A549 treated with Hydrocortisone at 1 μM for 4 hours (cell line): ENCODE data around the gene ZNF726. TPM values are rescaled to one million over a fixed set of nuclear protein-coding genes. Genes with fewer than 3 reads are reported as not detected.

Experiments
- total RNA-seq: library from RNA; stranded (reverse); fragments of 200-300 nt; extraction: Qiagen RNA extraction; gene quantifications from 5 replicates; pipeline ENCODE4 v1.2.3, GENCODE V29; 2022

The ZNF726 gene
- 0.39 to 0.61 TPM (median 0.59 TPM) in 5 replicates for total RNA-seq

DNA sequence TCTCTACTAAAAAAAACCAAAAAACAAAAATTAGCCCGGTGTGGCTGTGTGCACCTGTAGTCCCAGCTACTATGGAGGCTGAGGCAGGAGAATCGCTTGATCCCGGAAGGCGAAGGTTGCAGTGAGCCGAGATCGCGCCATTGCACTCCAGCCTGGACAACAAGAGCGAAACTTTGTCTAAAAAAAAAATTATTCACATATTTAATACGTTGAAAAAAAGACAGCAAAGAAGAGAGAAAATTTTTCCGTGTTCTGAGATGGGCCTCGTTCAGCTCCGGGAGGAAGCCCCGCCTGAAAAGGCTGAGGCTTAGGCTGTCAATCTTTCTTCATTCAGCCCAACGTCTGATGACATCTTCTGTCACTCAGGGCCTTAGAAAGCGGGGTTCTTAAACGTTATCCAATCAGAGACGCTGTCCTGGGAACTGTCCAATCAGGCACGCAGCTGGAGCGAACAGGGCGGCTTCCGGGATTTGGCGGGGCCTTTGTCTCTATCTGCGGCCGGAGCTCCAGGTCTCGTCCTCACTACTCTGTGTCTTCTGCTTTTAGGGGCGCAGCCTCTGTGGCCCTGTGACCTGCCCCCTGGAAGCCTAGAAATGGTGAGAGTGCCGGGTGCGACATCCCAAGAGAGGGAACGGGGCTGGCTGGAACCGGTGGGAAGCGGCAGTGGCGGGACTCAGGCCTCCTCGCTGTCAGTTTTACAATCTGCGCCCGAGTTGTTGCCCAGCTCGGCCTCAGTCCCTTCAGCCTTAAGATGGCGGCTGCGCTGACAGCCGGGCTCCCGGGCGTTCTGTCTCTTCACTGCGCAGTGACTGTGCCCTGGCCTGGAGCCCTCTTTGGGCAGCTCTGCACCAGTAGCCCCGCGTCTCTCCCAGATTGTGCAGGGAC lies at the start of gene ZNF726:
Gene ZNF726, plus strand, starts transcription at position 485 of the 885 bp plus-strand sequence. Its CDS starts 109 bp downstream, at position 594.

Other genes with a start within 250 kb of the ZNF726 start
- gene ZNF675, start 227.7 kb upstream of the ZNF726 start, total RNA-seq: 2.7 to 5.0 TPM (median 3.2 TPM) in 5 replicates
- gene ZNF681, start 156.0 kb upstream of the ZNF726 start, total RNA-seq: 0.01 TPM in 1 of 5 replicates, not detected in the others
- gene ZNF254, start 172.3 kb downstream of the ZNF726 start, total RNA-seq: 5.5 to 10.3 TPM (median 8.4 TPM) in 5 replicates